GM18873 (cell line): ENCODE results near the gene TPK1.
"Not testable (repeated sequence)": the region's sequence is repeated elsewhere in the genome, so short reads cannot be mapped to it uniquely, and the experiment has no call there.

Experiments used
- ATAC-seq: cut with Tn5 transposase; IDR thresholded peaks from one replicate; pipeline ENCODE4 v1.9.1; 2021; ENCODE audit warnings: mild to moderate bottlenecking, moderate library complexity, moderate number of reproducible peaks; ENCODE audit not compliant: unreplicated experiment, low FRiP score

Gene TPK1

DNA sequence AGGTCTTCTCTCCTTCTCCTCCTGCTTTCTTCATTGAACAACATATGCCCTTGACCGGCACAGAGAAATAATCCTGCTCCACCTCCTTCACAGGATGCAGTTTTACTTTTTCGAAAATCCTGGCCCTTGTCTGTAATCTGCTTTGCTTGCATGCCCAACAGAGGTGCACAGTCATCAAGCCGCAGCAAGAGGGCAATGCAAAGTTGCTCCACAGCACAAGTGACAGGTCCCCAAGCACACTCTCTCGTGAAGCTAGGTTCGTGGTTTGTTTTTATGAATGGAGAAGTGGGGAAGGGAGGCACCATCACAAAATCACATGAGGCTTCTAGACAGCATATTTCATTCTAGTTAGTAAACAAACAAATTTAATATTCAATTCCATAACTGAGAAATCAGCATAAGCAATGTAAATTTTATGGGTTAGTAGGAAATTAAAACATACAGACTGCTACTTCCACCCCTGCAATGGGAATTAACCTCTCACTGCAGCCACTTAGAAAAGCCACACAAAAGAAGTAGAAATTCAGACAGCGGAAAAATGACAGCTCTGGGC lies 178.8 kb downstream of the TPK1 start:
- ATAC-seq, result no peak

DNA sequence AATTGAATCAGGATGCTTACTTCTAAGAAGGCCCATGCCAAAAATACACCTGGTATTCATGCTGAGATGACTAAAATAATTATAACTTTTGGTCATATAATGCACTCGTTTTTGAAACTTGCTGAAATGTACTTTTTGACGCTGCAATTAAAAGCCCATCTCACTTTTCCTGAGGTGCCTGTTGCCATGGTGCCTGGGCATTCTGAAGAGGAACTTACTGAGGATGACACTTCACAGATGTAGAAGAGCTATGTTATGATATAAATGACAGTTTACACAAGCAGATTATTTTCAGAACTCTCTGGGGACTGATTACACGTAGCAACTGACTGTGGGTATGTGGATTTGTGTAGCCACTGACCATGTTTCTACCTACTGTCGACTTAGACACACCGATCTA lies 182.4 kb downstream of the TPK1 start:
- no peak for ATAC-seq

DNA sequence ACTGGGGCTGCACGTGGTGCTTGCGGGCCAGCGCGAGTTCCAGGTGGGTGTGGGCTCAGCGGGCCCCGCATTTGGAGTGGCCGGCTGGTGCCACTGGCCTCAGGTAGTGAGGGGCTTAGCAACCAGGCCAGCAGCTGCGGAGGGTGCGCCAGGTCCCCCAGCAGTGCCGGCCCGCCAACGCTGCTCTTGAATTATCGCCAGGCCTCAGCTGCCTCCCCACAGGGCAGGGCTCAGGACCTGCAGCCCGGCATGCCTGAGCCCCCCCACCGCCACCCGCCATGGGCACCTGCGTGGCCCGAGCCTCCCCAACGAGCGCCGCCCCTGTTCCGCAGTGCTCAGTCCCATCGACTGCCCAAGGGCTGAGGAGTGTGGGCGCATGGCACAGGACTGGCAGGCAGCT lies 185.4 kb downstream of the TPK1 start:
- no peak for ATAC-seq

DNA sequence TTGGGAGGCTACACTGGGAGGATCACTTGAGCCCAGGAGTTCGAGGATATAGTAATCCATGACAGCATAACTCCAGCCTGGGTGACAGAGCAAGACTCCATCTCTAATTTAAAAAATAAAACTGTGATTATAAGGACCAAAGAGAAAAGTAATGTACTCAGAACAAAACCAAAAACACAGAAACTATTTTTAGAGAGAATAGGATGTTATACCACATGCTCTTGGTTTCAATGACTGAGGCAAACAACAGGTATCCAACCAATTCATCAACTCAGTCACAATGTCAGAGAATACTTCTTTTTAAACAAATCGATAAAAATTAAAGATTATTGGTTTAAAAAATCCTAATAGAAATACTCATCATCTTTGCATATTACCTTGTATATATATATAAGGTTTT lies 186.7 kb downstream of the TPK1 start:
- ATAC-seq, result no peak

DNA sequence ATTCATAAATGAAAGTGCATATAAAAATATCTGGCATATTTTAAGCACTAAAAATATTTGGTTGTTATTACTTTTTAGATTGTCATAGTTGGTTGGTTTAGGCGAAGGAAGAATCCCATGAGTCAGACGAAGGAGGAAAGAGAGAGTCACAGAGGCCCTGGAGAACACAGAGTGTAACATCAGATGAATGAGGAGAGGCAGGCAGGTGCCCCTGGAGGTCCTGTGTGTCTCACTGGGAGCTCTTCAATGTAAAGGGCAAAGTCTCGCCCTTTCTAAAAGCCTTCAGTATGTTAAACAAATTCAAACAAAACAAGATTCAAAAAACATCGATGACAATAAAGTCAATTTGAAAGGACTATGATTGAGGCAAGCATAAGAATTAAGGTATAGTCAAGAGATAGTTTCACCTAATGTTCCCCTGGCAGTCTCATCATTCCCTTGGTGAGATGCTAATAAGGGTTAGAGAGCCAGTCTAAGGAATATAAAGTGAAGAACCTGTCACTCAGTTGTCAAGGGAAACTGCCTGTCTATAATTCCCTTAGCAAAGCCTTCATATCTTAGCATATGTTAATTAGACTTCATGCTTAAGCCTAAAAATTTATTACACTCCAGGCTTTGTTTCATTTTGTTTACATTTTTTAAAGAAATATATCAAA lies 194.3 kb downstream of the TPK1 start:
- no peak for ATAC-seq

DNA sequence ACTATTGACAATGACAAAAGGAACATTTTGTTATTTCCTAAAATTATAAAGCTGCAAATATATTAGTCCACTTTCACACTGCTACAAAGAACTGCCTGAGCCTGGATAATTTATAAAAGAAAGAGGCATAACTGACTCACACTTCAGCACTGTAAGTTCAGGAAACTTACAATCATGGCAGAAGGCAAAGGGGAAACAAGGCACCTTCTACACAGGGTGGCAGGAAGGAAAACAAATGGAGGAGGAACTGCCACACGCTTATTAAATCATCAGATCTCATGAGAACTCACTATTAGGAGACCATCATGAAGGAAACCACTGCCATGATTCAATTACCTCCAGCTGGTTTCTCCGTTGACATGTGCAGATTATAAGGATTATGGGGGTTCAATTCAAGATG lies 203.1 kb downstream of the TPK1 start:
- ATAC-seq, result no peak

DNA sequence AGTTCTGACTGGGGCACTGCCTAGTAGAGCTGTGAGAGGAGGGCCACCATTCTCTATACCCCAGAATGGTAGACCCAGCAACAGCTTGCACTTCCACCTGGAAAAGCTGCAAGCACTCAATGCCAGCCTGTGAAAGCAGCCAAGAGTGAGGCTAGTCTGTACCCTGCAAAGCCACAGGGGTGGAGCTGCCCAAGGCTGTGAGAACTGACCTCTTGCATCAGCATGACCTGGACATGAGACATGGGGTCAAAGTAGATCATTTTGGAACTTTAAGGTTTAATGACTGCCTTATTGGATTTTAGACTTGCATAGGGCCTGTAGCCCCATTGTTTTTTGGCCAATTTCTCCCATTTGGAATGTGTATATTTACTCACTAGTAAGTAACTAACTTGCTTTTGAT lies 206.3 kb downstream of the TPK1 start:
- no peak for ATAC-seq

DNA sequence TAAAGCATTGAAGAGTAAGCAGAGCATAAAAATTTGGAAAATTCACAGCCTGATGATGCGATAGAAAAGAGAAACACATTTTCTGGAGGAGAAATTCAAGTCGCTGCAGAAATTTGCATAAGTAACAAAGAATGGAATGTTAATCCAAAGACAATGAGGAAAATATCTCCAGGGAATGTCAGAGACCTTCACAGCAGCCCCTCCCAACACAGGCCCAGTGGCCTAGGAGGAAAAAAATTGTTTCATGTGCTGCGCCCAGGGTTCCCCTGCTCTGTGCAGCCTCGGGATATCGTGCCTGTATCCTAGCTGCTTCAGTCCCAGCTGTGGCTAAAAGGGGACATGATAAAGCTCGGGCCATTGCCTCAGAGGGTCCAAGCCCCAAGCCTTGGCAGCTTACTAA lies 206.8 kb downstream of the TPK1 start:
- ATAC-seq, result no peak

DNA sequence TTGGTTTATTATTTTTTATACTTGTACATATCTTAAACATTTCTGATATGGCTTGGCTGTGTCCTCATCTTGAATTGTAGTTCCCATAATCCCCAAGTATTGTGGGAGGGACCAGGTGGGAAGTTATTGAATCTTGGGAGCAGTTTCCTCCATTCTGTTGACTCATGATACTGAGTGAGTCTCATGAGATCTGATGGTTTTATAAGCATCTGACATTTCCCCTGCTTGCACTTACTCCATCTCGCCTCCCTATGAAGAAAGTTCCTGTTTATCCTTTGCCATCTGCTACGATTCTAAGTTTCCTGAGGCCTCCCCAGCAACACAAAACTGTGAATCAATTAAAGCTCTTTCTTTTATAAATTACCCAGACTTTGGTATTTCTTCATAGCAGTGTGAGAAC lies 207.7 kb downstream of the TPK1 start:
- ATAC-seq, result no peak

DNA sequence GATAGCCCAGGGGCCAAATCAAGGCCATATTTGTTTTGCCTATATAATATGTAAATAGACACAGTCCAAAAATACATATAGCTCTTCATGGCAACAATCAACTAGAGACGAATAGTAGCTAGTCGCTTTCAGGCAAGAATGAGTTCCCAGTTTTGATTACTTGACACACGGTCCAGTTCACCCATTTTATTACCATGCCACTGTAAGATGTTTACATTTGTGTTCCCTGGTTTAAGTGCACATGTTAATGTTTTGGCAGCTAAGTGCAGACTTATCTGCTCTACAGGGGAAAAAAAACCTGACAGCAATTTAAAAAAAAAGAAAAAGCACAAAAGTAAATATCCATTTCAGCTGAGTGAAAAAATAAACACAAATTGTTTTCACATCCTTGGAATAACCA lies 213.1 kb downstream of the TPK1 start:
- no peak for ATAC-seq

DNA sequence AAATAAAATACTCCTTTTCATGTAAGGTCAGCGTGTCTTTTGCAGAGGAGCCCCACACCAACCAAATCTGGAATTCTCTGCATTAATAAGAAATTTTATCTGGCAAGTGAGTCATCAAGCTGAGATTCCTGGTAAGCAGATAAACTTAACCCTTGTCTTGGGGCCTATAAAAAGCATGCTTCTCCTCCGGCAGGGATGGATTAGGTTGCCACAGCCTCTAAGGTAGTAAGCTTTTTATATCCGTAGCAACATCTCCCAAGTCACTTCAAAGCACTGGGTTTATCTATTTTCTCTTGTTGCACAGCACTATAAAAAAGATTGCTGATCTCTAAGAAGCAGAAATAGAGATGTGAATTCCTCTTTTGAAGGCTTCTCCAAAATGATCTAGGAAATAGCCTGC lies 229.6 kb downstream of the TPK1 start:
- ATAC-seq, result no peak

DNA sequence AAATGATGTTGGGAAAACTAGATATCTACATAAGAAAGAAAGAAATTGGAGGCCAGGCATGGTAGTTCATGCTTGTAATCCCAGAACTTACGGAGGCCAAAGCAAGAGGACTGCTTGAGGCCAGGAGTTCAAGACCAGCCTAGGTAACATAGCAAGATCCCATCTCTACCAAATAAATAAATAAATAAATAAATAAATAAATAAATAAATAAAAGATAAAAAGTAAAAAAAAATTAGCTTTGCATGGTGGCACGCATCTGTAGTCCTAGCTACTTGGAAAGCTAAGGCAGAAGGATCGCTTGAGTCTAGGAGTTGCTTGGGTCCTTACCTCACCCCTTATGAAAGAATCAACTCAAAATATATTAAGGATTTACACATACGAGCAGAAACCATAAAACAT lies 238.9 kb downstream of the TPK1 start:
- ATAC-seq, result no peak

DNA sequence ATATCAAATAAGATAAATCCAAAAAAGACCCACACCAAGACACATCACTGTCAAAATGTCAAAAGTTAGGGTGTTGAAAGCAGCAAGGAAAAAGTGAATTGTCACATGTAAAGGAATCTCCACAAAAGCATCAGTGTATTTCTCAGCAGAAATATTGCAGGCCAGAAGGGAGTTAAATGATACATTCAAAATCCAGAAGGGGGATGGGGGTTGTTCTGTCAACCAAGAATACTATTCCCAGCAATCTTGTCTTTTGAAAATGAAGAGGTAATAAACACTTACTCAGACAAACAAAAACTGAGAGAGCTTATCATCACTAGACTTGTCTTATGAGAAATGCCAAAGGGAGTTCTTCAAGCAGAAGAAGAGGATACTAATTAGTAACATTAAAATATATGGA lies 241.3 kb downstream of the TPK1 start:
- no peak for ATAC-seq

DNA sequence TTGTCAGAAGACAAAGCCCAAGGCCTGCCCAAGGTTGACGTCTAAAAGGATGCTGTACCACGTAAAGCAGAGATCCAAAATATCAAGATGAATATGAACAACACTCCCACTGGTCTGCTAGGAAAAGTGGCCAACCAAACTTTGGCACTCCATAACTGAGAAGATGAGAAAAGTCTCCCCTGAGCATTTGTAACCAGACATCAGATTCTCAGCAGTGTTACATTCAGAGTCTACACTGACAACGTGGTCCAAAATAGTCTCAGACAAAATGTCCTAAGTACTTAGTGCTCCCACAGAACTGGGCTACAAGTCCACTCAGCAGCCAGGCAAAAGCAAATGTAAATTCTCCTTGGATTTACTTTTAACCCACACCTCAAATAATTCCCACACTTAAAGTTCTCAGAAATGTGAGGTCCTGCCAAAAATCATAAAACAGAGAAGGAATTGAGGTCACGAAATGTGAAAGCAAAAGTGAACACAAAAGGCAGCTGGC lies 247.2 kb downstream of the TPK1 start:
- no peak for ATAC-seq

DNA sequence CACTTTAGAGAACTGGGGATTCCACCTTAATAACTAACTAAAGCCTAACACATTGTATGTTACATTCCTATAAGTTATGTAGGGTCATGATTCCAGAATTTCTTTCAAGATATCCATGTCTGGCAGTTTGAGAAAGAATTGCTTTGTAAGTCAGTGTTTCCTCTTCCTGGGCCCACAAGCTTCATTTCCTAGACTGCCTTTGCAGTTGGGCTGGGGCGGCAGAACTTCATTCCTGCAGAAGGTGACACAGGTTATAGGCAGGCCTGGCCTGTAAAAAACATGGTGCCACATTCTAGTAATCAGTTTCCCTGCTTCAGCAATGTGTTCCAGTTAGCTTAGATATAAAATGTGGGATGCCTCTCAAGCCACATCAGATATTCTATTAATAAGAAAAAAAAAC lies 248.2 kb downstream of the TPK1 start:
- ATAC-seq, result no peak

DNA sequence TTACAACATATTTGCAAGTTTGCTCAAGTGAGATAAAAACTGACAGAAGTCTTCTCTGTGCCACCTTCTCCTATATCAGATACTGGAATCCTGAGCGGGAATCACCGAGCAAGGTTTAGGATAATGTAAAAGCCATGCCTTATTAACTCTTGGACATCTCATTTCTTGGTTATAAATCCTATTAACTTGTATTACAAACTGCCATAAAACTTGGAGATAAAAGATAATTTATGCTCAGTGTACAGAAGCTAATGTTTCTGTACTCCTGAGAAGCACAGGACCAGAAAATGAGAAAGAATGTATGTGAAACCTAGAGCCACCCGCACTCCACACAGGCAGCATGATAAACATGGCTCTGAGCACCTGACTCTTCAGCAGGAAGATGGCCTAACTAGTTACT lies 251.1 kb downstream of the TPK1 start:
- ATAC-seq, result no peak

DNA sequence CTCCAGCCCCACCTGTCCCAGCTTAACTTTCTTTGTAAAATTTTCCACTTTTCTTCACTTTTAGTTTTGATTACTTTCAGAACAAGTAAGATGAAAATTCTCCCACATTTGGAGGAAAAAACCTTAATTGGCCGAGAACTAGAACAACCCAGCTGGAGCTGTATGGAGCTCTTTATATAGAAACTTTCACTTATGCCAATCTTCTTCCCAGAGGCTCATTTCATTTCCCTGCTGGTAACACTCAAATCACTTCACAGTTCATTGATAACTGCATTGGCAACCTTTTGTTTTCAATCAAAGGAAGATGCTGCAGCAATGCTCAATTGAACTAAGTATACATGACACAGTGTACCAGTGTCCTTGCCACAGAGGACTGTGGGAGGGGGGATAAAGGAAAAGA lies 256.2 kb downstream of the TPK1 start:
- ATAC-seq, result no peak

DNA sequence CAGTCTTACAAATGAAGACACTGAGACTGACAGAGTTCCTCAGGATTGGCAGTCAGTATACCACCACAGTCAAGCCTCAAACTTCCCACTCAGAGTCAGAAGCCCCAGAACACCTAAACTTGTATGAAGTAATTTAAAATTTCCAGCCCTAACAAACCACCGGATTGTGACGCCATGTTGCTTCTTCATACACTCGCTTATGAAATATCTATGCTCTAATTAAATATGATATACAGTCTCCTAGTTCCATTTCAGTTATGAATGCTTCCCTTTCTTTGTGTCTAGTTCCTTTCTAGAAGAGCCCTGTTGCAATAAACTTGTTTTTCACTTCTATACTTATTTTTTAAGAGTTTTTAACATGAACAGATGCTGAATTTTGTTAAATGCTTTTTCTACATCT lies 260.4 kb downstream of the TPK1 start:
- no peak for ATAC-seq

DNA sequence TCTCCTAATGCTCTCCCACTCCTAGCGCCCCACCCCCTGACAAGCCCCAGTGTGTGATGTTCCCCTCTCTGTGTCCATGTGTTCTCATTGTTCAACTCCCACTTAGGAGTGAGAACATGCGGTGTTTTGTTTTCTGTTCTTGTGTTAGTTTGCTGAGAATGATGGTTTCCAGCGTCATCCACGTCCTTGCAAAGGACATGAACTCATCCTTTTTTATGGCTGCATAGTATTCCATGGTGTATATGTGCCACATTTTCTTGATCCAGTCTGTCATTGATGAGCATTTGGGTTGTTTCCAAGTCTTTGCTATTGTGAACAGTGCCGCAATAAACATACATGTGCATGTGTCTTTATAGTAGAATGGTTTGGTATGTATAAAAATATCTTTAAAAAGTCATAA lies 261.1 kb downstream of the TPK1 start:
- ATAC-seq, result not testable (repeated sequence)

DNA sequence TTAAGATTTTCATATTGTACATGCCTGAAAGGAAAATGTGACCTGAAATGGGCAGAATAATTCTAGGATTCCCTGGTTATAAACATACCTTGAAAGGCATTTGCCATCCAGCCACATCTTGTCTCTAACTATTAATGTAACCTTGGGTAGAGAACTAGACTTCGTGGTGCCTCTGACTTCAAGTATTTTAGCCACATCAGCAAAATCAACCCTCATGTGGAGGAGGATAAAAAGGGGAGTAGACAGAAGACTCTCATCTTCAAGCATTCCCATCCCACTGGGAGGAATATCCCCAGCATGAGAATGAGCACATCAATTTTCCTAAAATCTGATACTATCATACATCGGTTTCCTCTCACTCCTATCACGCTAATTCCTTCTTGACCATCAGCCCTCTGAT lies 267.6 kb downstream of the TPK1 start:
- no peak for ATAC-seq

DNA sequence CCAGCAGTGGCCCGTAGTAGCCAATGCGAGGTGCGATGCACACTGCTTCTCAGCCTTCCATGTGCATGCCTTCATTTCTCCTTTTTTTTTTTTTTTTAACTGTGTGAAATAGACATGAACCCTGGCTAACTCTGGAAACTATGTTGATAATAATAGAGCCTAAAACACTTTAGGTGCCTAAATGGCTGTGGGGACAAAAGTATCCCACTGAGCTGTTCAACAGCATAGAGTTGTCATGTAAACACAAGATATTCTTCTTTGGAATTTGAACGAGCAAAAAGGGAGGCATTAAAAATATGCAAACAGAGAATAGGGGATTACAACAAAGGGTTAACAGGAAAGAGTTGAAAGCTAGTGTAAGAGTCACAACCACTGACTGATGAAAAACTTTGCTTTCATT lies 270.3 kb downstream of the TPK1 start:
- ATAC-seq, result no peak

DNA sequence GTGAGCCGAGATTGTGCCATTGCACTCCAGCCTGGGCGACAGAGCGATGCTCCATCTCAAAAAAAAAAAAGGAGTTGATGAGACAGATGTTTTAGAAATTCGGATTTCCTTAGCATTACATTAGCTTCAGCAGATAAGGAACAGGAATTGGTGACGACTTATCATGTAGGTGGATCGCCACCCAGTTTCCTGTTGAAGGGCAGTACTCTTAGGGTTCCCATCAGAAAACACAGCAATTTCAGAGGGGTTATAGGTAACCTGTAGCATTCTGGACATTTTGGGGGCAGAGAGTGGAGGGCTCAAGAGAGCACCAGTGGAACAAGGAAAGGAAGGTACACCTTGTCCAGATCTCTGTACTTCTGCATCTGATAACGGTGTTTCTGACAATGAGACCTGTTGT lies 286.0 kb downstream of the TPK1 start:
- ATAC-seq, result no peak

DNA sequence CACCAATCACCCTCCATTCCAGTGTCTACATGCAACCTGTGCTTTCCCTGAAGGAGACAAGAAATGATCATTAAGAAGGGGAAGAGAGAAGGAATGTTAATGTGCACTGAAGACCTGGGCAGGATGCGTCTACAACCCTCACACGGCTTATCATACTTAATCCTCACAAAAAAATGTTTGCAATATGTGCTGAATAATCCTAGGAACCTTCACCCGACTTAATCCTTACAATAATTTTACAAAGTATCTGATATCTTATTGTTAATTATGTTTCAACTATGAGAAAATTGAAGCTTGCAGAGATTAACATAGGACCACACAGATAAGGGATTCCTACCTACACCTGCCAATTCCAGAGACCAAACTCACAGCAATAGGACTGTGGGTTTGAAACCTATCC lies 287.3 kb downstream of the TPK1 start:
- no peak for ATAC-seq
